ENCODE results near the gene GALNT1. TPM values are rescaled to one million over a fixed set of nuclear protein-coding genes. Genes with fewer than 3 reads are reported as not detected.

GALNT1 gene
- total RNA-seq, 1 experiment from 2014 or later, result 77.9 TPM

GRCh38 chr18:35707247-35707646, 125.7 kb downstream of the GALNT1 start:
- no peak for TF ChIP-seq CTCF (conservative IDR thresholded peaks at IDR 0.05)
- no peak overlapping the region for H2BK15ac ChIP-seq (ENCODE audit: low read depth, low read length)
- no peaks in the 10 kb centered on the region for H4K20me1 ChIP-seq (ENCODE audit: control insufficient read depth, insufficient read depth, insufficient read length)
- peak overlapping the region in 1 of 3 experiments; percentile 86; a peak in 1 of 7 replicates for H3K27ac Mint-ChIP-seq
- no peak overlapping the region for H4K5ac ChIP-seq (ENCODE audit: insufficient read length, low read depth, low read length)
- no CpG with 5 or more reads among the region's 2 CpGs for WGBS (ENCODE audit: extremely low coverage, insufficient read length, low lambda C conversion rate)
- no peak overlapping the region for H2BK12ac ChIP-seq (ENCODE audit: insufficient read length, low read depth, low read length)
- no peaks in the 10 kb centered on the region for H3K79me1 ChIP-seq (ENCODE audit: insufficient read depth, low read depth, low read length, poor library complexity, severe bottlenecking)
- H3K36me3 Mint-ChIP-seq (ENCODE audit: insufficient read depth in 1 of 3, low read depth in 3 of 3), result peaks cover 3 to 12% (median 10%) of the 10 kb centered on the region in 3 experiments; a peak in 4 of 7 replicates
- H4K8ac ChIP-seq (replicated peaks; ENCODE audit: insufficient read length, low read depth, low read length), result no peak overlapping the region
- no peak overlapping the region for H4K91ac ChIP-seq (ENCODE audit: insufficient read length, low read depth, low read length)
- H3K4me1 Mint-ChIP-seq, result peaks cover 3 to 13% of the 10 kb centered on the region in 2 experiments; a peak in 2 of 4 replicates
- H2BK20ac ChIP-seq (ENCODE audit: low read depth, low read length, poor library complexity, severe bottlenecking), result no peak overlapping the region
- H2BK120ac ChIP-seq (ENCODE audit: low read depth, low read length, poor library complexity, severe bottlenecking), result no peak overlapping the region
- no peak overlapping the region for H2BK5ac ChIP-seq (ENCODE audit: insufficient read length, low read length)
- H3K56ac ChIP-seq (ENCODE audit: insufficient read length, low read depth, low read length), result no peak overlapping the region
- no peaks in the 10 kb centered on the region for H3K4me1 ChIP-seq (ENCODE audit: insufficient read depth, low read length)
- H3K18ac ChIP-seq (ENCODE audit: insufficient read length, low read depth, low read length), result no peak overlapping the region
- H3K9me3 Mint-ChIP-seq, result no peaks in the 10 kb centered on the region
- H3K23me2 ChIP-seq (ENCODE audit: insufficient read length, low read depth, low read length, poor library complexity, severe bottlenecking), result no peaks in the 10 kb centered on the region
- no peak overlapping the region for H3K4me3 Mint-ChIP-seq
- H2AK5ac ChIP-seq (ENCODE audit: insufficient read length, low read length), result no peak overlapping the region
- H3K79me2 ChIP-seq (ENCODE audit: insufficient read depth, low read length), result no peaks in the 10 kb centered on the region
- H3K9ac ChIP-seq (ENCODE audit: extremely low read depth, insufficient read length, low read length), result no peak overlapping the region
- H3K4ac ChIP-seq (ENCODE audit: low read depth, low read length), result no peak overlapping the region
- no peaks in the 10 kb centered on the region for H3K27me3 ChIP-seq (ENCODE audit: insufficient read depth, low read length)
- H3K14ac ChIP-seq (ENCODE audit: insufficient read depth, low read length), result no peak overlapping the region
- H3K9me3 ChIP-seq (ENCODE audit: control insufficient read depth, low read depth, low read length), result no peaks in the 10 kb centered on the region
- no peak overlapping the region for H3K23ac ChIP-seq (ENCODE audit: insufficient read length, low read depth, low read length)
- no peak for DNase-seq
- H2AFZ ChIP-seq (ENCODE audit: low read length), result no peak overlapping the region
- H3K27ac ChIP-seq (ENCODE audit: insufficient read length, low read depth, low read length), result no peak overlapping the region
- H3K27me3 Mint-ChIP-seq (ENCODE audit: low read depth), result no peaks in the 10 kb centered on the region
- no peak overlapping the region for H3K4me2 ChIP-seq (ENCODE audit: insufficient read depth, insufficient read length, low read length)
- H3T11ph ChIP-seq (ENCODE audit: low read length), result no peak overlapping the region
